Adipose tissue (tissue), 3 donors: ENCODE data around the gene COL6A1. TPM values are rescaled to one million over a fixed set of nuclear protein-coding genes. Genes with fewer than 3 reads are reported as not detected.
"Not testable (repeated sequence)": the region's sequence is repeated elsewhere in the genome, so short reads cannot be mapped to it uniquely, and the experiment has no call there.

Experiments
- H3K27ac ChIP-seq: one replicate; pipeline ENCODE4 v1.5.1; 2013; ENCODE audit warnings: low read depth, low read length
- WGBS, 3 donors: extraction: QIAGEN DNeasy Blood & Tissue Kit; methylation state at CpG; one replicate each; pipeline ENCODE4 v1.1.7; 2013; 5-methylcytosine and 5-hydroxymethylcytosine counted together
- polyA plus RNA-seq, 3 donors: library from polyadenylated mRNA; stranded (reverse); fragments of 200-250 nt; gene quantifications; one replicate each; pipeline ENCODE4 v1.2.3, GENCODE V29; 2013
- donor health status: healthy with polysubstance abuse.
- donor health status: Bipolar disorder and iron deficiency.
- donor health status: healthy.

COL6A1 gene
- polyA plus RNA-seq, 3 donors = 74.2 to 471 (median 345) TPM

- H3K27ac ChIP-seq = not testable (repeated sequence)
- WGBS, 3 donors = 73 to 81% (median 74%) methylated on average over 2 of the region's 2 CpGs
Observed at GRCh38 chr21:45961408-45961807, 20.2 kb upstream of the COL6A1 start.

DNA sequence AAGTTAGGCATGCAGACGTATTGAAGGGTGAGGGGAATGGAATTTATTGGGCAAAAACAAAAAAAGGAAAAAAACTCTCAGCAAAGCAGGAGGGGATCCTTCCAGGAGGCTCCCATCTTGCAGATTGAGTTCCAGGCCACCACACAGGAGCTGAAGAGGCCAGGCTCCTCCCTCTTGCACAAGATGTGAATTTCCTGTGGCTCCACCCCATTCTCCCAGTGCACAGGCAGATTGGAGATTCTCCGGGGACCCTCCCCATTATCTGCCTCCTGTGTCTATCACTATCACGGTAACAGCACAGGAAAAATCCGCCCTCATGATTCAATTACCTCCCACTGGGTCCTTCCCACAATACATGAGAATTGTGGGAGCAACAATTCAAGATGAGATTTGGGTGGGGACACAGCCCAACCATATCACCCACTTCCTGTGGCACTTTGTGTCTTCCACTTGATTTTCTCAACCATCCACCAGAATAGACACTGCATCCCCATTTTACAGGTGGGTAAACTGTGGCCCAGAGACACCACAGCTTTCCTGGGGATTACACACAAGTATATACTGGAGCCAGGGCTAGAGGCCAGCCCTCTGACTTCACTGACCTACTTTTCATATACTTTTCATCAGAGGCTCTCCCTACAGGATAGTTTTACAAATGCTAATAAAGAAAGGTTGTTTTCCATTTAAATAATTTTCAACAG is 18.9 kb upstream of the COL6A1 start:
- WGBS, 3 donors = 67 to 75% (median 74%) methylated on average over 4 of the region's 4 CpGs
- no peak overlapping the region for H3K27ac ChIP-seq

GRCh38 chr21:45963232-45963570 is 18.4 kb upstream of the COL6A1 start:
- H3K27ac ChIP-seq = no peak overlapping the region
- 45 to 53% (median 50%) methylated on average over 3 of the region's 3 CpGs for whole genome bisulfite sequencing, 3 donors

GRCh38 chr21:45964649-45965048 is 16.9 kb upstream of the COL6A1 start:
- H3K27ac ChIP-seq = no peak overlapping the region
- WGBS, 3 donors = 35 to 38% (median 37%) methylated on average over 1 of the region's 1 CpG

DNA sequence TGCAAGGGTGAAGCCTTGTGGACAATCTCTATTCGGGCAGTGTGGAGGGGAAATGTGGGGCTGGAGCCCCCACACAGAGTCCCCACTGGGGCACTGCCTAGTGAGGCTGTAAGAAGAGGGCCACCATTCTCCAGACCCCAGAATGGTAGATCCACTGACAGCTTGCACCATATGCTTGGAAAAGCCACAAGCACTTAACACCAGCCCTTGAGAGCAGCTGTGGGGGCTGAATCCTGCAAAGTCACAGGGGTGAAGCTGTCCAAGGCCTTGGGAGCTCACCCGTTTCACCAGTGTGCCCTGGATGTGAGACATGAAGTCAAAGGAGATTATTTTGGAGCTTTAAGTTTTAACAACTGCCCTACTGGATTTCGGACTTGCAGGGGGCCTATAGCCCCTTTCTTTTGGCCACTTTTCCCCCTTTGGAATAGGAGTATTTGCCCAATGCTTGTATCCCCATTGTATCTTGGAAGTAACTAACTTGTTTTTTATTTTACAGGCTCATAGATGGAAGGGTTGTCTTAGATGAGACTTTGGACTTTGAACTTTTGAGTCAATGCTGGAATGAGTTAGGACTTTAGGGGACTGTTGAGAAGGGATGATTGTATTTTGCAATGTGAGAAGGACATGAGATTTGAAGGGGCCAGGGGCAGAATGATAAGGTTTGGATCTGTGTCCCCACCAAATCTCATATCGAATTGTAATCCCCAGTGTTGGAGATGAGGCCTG is 16.3 kb upstream of the COL6A1 start:
- WGBS, 3 donors = 81 to 89% (median 87%) methylated on average over 4 of the region's 4 CpGs
- no peak overlapping the region for H3K27ac ChIP-seq

DNA sequence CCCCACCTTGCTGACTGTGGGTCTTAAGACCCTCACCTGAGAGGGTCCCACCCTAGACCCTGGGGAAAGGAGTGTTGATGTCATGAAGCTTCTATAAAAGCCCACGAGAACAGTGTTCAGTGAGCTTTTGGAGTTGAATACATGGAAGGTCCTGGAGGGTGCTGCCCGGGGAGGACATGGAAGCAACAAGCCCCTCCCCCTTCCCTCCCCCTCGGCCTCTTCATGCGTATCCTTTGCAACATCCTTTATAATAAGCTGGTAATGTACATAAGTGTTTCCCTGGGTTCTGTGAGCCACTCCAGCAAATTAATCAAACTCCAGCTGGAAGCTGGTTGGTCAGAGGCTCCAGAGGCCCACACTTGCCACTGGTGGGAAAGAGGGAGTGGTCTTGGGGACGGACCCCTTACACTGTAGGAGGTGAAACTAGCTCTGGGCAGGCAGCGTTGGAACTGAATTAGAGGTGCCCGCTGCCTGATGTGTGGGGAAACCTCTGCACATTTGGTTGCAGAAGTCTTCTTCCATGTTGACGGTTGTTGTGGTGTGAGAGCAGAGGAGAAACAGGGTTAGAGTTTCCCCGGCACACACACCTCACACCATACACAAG is 14.7 kb upstream of the COL6A1 start:
- H3K27ac ChIP-seq = no peak overlapping the region
- WGBS, 3 donors = 61 to 75% (median 71%) methylated on average over 9 of the region's 9 CpGs

DNA sequence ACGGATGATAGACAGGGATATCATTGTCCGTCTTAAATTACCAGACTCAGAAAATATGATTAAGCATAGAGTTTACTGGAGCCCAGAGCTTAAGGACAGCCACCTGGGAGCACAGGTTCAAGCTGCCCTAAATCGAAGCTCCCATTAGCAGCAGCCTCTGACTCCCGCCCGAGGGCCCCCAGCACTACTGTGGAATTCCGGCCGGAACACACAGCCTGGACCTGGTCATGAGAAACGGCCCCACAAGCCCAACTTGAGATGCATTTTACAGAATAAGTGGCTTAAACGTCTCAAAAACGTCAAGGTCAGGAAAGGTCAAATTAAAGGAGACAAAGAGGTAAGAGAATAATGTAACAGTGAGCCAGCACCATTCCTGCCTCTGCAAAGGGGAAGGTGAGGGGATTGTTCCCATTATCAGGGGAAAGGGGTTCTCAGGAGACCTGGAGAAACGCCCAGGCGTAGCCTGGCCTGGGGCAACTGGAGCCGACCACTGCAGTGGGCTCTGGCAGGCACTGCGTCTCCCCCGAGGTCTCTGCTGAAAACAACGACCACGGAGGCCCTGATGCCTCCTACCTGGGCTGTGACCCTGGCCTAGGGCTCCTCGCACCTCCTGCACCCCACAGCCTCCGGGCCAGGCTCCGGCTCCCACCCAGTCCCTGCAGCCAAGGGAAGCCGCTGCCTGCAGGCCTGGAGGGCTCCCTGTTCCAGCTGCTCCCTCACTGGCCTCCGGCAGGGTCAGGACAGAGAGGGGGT is 11.5 kb upstream of the COL6A1 start:
- WGBS, 3 donors = 65 to 71% (median 70%) methylated on average over 22 of the region's 22 CpGs
- no peak overlapping the region for H3K27ac ChIP-seq

GRCh38 chr21:45970674-45971615 is 10.6 kb upstream of the COL6A1 start:
- 31 to 38% (median 34%) methylated on average over 25 of the region's 25 CpGs for WGBS, 3 donors
- no peak overlapping the region for H3K27ac ChIP-seq

DNA sequence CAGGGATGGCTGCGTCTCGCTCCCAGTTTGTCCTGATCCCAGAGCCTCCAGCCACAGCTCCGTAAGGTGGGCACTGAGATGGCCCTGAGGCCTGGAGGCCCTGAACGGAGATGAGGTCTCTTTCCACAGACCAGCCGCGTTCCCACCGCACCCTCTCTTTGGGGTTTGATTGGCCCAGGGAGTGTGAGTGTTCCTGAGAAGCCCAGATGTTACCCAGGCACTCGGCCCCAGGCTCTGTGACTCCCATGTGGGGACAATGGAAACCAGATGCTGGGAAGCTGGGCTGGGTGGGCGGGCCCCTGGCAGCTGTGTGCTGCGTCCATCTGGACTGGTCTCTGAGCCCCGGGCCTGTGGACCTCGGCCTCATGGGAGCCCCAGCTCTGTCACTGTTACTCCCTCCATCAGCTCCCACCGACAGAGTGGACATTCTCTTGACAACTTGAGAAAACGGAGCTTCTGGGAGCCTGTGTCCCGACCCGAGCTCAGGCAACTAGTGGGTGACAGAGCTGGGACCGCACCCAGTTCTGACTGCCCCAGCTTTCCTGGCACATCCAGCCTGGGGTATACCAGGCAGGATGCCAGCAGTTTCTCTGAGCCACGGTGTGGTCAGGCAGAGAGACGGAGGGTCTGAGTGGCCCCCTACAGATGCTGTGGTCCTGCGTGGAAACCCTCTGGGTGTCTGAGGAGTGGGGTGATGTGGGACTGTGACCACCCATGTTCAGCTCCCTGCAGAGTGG is 9.8 kb upstream of the COL6A1 start:
- H3K27ac ChIP-seq = peak overlapping the region; percentile 82
- WGBS, 3 donors = 45 to 74% (median 51%) methylated on average over 20 of the region's 20 CpGs

DNA sequence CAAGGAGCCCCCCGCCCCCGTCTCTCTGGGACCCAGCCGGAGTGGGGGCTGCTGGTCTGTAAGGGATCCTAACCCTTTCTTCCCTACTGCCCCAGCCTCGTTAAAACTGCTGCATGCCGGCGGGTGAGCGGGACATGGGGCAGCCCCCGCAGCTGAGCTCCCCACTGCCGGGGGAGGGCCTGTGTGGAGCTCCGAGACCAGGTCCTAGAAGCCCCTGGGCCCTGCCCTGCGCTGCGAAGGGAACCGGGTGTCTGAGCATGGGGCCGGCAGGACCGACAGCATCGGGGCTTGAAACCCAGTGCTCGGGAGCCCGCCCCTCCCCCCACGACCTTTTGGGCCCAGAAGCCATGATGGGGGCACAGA is 9.2 kb upstream of the COL6A1 start:
- H3K27ac ChIP-seq = peak overlapping the region; percentile 82
- 26 to 45% (median 28%) methylated on average over 19 of the region's 19 CpGs for WGBS, 3 donors

DNA sequence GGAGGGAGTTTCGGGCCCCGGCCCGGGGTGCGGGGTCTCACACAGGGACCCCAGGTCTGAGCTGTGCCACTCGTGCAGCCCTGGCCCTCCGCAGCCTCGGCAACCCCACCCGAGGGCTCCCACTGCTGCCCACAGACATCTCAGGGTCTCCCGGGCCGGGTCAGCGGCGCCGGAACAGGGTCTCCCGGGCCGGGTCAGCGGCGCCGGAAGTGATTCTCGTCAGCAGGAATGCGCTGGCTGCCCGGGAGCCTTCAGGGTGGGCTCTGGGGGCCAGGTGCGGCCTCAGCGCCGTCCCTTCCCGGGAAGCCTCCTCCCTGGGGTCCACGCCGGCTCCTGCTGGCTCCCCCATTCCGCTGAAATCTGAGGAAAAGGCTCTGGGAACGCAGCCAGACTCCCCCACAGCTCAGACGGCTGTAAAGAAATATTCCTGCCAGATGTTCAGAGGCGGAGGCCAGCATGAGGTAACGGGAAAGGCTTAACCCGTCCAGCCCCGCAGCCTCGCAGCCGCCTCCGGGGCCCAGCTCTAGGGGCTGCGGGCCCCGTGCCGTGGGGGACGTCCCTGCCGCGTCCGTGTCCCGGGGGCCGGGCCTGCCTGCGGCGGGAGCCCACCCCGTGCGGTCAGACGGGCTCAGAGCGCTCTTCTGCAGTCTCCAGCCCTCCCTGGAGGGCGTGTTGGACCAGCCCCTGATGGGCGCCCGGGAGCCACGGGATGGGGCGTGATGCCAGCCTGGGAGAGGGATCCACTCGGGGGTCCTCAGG is 8.7 kb upstream of the COL6A1 start:
- H3K27ac ChIP-seq = peak overlapping the region; percentile 82
- 2 to 5% (median 2%) methylated on average over 57 to 58 of the region's 58 CpGs for WGBS, 3 donors

DNA sequence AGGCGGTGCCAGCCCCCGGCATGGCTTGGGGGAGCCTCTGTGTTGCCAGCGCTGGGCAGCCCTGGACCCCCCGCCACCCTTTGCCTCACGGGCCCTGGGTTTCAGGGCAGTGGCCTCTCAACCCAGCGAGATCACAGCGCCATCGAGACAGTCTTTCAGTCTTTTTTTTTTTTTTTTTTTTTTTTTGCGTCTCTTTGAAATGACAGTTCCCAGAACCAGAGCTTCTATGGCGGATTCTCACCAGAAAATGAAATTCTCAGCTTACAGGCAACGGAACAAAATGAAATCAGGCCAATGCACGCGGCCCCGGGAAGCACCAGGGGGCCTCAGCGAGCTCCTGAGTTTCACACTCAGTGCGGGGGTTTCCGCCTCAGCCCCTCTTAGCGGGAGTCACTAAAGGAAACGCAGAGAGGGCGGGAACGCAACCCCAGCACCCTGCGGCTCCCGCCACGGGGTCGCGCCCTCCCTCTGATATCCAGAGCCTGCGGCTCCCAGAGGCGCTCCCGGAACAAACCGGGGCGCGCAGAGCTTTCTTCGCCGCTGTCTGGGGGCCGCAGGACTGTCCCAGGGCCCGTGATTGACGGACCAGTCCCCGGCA is 8.0 kb upstream of the COL6A1 start:
- WGBS, 3 donors = 1% methylated on average over 37 to 38 of the region's 38 CpGs

GRCh38 chr21:45974073-45975019 is 7.2 kb upstream of the COL6A1 start:
- 2 to 12% (median 2%) methylated on average over 49 to 59 of the region's 59 CpGs for WGBS, 3 donors
- H3K27ac ChIP-seq = peak overlapping the region; percentile 82

More for the DNA sequence above, 8.0 kb upstream of the COL6A1 start:
- H3K27ac ChIP-seq = peak overlapping the region; percentile 82

- H3K27ac ChIP-seq = no peak overlapping the region
- WGBS, 3 donors = 23 to 40% (median 26%) methylated on average over 33 of the region's 33 CpGs
Observed at GRCh38 chr21:45975020-45975666, 6.4 kb upstream of the COL6A1 start.
